Right ventricle myocardium superior (tissue), 1 donor: ENCODE measurements around the gene TCF7L2. TPM values are rescaled to one million over a fixed set of nuclear protein-coding genes. Genes with fewer than 3 reads are reported as not detected.
A peak's percentile ranks its signal among the peaks of the same experiment; 100 is the strongest.

Experiments
- ATAC-seq: fragments of 200-7000 bp; cut with Tn5 transposase; one replicate; pipeline ENCODE4 v1.9.1; 2020; ENCODE audit warnings: mild to moderate bottlenecking; ENCODE audit not compliant: poor library complexity
- DNase-seq: peaks from one replicate; pipeline ENCODE4 v3.0.0-alpha.2; 2020
- intact Hi-C: fragments of 100-400 bp; cut with DNase I; formaldehyde crosslinking; loops from one replicate; pipeline ENCODE4 v1.11.2; 2022
- total RNA-seq: library from RNA; stranded (reverse); fragmentation: NEBNext Ultra II Directional; extraction: Animal tissue kit (Norgen Biotek cat#: 25700); gene quantifications from one replicate; pipeline ENCODE4 v1.2.1, GENCODE V29; 2021
- donor health status: DM: no; HTN: yes; CAD: no; lungs with severe emphysema.

TCF7L2 gene
- total RNA-seq, 1 donor from 2014 or later = 9.4 TPM

- ATAC-seq = no peak
- no peak for DNase-seq
- intact Hi-C loops = loop anchor here (10.0 kb wide), 1 partner anchor 247 kb away; no protein-coding TSS in a partner anchor
Observed at GRCh38 chr10:113137941-113138685, 188.1 kb downstream of the TCF7L2 start.

- DNase-seq = no peak
- peak; percentile 44 for ATAC-seq
- intact Hi-C loops = loop anchor here (10.0 kb wide), 1 partner anchor 246 kb away; no protein-coding TSS in a partner anchor
Observed at GRCh38 chr10:113138937-113139585, 189.0 kb downstream of the TCF7L2 start.

- ATAC-seq = no peak
- no peak for DNase-seq
- intact Hi-C loops = loop anchor here (10.0 kb wide), 1 partner anchor 245 kb away; no protein-coding TSS in a partner anchor
Observed at GRCh38 chr10:113139699-113140098, 189.7 kb downstream of the TCF7L2 start.

- ATAC-seq (no peak), DNase-seq (no peak)
- intact Hi-C loops = no loop called here
Observed at GRCh38 chr10:113140143-113141011, 190.3 kb downstream of the TCF7L2 start.

- intact Hi-C loops = no loop called here
- DNase-seq = no peak
- no peak for ATAC-seq
Observed at GRCh38 chr10:113142601-113143362, 192.7 kb downstream of the TCF7L2 start.

GRCh38 chr10:113144576-113144975 is 194.5 kb downstream of the TCF7L2 start:
- DNase-seq (no peak), ATAC-seq (no peak)
- intact Hi-C loops = no loop called here

GRCh38 chr10:113148071-113148825 is 198.2 kb downstream of the TCF7L2 start:
- no peak for ATAC-seq
- intact Hi-C loops = no loop called here
- no peak for DNase-seq

- DNase-seq = no peak
- ATAC-seq = no peak
- intact Hi-C loops = no loop called here
Observed at GRCh38 chr10:113148901-113149300, 198.9 kb downstream of the TCF7L2 start.

GRCh38 chr10:113149626-113150025 is 199.6 kb downstream of the TCF7L2 start:
- ATAC-seq (no peak), DNase-seq (no peak)
- intact Hi-C loops = no loop called here

- ATAC-seq (peak; percentile 68), DNase-seq (no peak)
- intact Hi-C loops = no loop called here
Observed at GRCh38 chr10:113151190-113151666, 201.2 kb downstream of the TCF7L2 start.

GRCh38 chr10:113153493-113154102 is 203.6 kb downstream of the TCF7L2 start:
- no peak for DNase-seq
- intact Hi-C loops = no loop called here

GRCh38 chr10:113157441-113157840 is 207.4 kb downstream of the TCF7L2 start:
- DNase-seq (no peak), ATAC-seq (no peak)
- intact Hi-C loops = no loop called here

More at GRCh38 chr10:113153493-113154102, 203.6 kb downstream of the TCF7L2 start:
- ATAC-seq = peak; percentile 45

- ATAC-seq = no peak
- intact Hi-C loops = no loop called here
- no peak for DNase-seq
Observed at GRCh38 chr10:113158183-113158582, 208.1 kb downstream of the TCF7L2 start.

- DNase-seq (no peak), ATAC-seq (no peak)
- intact Hi-C loops = no loop called here
Observed at GRCh38 chr10:113159563-113159962, 209.5 kb downstream of the TCF7L2 start.

GRCh38 chr10:113160641-113161040 is 210.6 kb downstream of the TCF7L2 start:
- intact Hi-C loops = no loop called here
- DNase-seq (no peak), ATAC-seq (no peak)

- no peak for ATAC-seq
- no peak for DNase-seq
- intact Hi-C loops = no loop called here
Observed at GRCh38 chr10:113161066-113161465, 211.0 kb downstream of the TCF7L2 start.

GRCh38 chr10:113162960-113163359 is 212.9 kb downstream of the TCF7L2 start:
- no peak for ATAC-seq
- DNase-seq = no peak
- intact Hi-C loops = no loop called here
